SK-N-SH treated with all-trans-retinoic acid at 6 μM for 48 hours (cell line): ENCODE results near the gene CBLL2.
"Not testable (repeated sequence)": the region's sequence is repeated elsewhere in the genome, so short reads cannot be mapped to it uniquely, and the experiment has no call there.

Experiments used
- ATAC-seq: fragments of 200-7000 bp; cut with Tn5 transposase; 3 replicates; pipeline ENCODE4 v1.9.1; 2020; ENCODE audit warnings: mild to moderate bottlenecking, moderate library complexity
- ARNTL ChIP-seq: fragments of 450-650 bp; formaldehyde crosslinking; IDR thresholded peaks from 2 replicates; pipeline ENCODE4 v1.5.0; 2020; ENCODE audit warnings: low read depth, mild to moderate bottlenecking, moderate library complexity, borderline replicate concordance
- BACH2 ChIP-seq: fragments of 250-450 bp; sonication (Bioruptor Pico); IDR thresholded peaks from 2 replicates; pipeline ENCODE4 v1.9.0; 2021; ENCODE audit warnings: mild to moderate bottlenecking, borderline replicate concordance
- CREB5 ChIP-seq: fragments of 250-450 bp; sonication (Bioruptor Pico); IDR thresholded peaks from 2 replicates; pipeline ENCODE4 v1.5.1; 2020; ENCODE audit warnings: low read depth, mild to moderate bottlenecking, moderate library complexity
- CSDC2 ChIP-seq: fragments of 250-450 bp; sonication (Bioruptor Pico); IDR thresholded peaks from 2 replicates; pipeline ENCODE4 v1.5.0; 2020; ENCODE audit warnings: mild to moderate bottlenecking, moderate library complexity
- CSRNP3 ChIP-seq: fragments of 250-450 bp; sonication (Bioruptor Pico); IDR thresholded peaks from 2 replicates; pipeline ENCODE4 v1.5.1; 2021; ENCODE audit warnings: mild to moderate bottlenecking, moderate library complexity
- ESRRG ChIP-seq: fragments of 250-450 bp; sonication (Bioruptor Pico); IDR thresholded peaks from 2 replicates; pipeline ENCODE4 v1.6.1; 2021; ENCODE audit warnings: mild to moderate bottlenecking
- GLIS3 ChIP-seq: fragments of 250-450 bp; sonication (Bioruptor Pico); IDR thresholded peaks from 2 replicates; pipeline ENCODE4 v1.5.0; 2020; ENCODE audit warnings: mild to moderate bottlenecking, moderate library complexity
- ISL1 ChIP-seq: fragments of 250-450 bp; sonication (Bioruptor Pico); IDR thresholded peaks from 2 replicates; pipeline ENCODE4 v2.1.2; 2022; ENCODE audit warnings: mild to moderate bottlenecking, moderate library complexity
- POU6F1 ChIP-seq: fragments of 250-450 bp; sonication (Bioruptor Pico); IDR thresholded peaks from 2 replicates; pipeline ENCODE4 v1.8.0; 2021; ENCODE audit warnings: low read depth, mild to moderate bottlenecking, moderate library complexity, borderline replicate concordance
- PPARA ChIP-seq: fragments of 250-450 bp; sonication (Bioruptor Pico); IDR thresholded peaks from 2 replicates; pipeline ENCODE4 v1.5.0; 2020; ENCODE audit warnings: mild to moderate bottlenecking, borderline replicate concordance
- RARB ChIP-seq: fragments of 250-450 bp; sonication (Bioruptor Pico); IDR thresholded peaks from 2 replicates; pipeline ENCODE4 v1.8.0; 2021; ENCODE audit warnings: mild to moderate bottlenecking, moderate library complexity
- SNAI2 ChIP-seq: fragments of 250-450 bp; sonication (Bioruptor Pico); IDR thresholded peaks from 2 replicates; pipeline ENCODE4 v1.5.0; 2020; ENCODE audit warnings: mild to moderate bottlenecking, moderate library complexity
- TCF4 ChIP-seq: fragments of 250-450 bp; sonication (Bioruptor Pico); IDR thresholded peaks from 2 replicates; pipeline ENCODE4 v1.8.0; 2021; ENCODE audit warnings: mild to moderate bottlenecking, moderate library complexity, borderline replicate concordance
- ZC3H10 ChIP-seq: fragments of 250-450 bp; sonication (Bioruptor Pico); IDR thresholded peaks from 2 replicates; pipeline ENCODE4 v1.5.1; 2021; ENCODE audit warnings: mild to moderate bottlenecking, moderate library complexity
- ZFP30 ChIP-seq: fragments of 450-650 bp; formaldehyde crosslinking; IDR thresholded peaks from 2 replicates; pipeline ENCODE4 v1.5.0; 2022; ENCODE audit warnings: mild to moderate bottlenecking, moderate library complexity
- ZNF8 ChIP-seq: fragments of 450-650 bp; formaldehyde crosslinking; IDR thresholded peaks from 2 replicates; pipeline ENCODE4 v1.5.0; 2020; ENCODE audit warnings: mild to moderate bottlenecking, moderate library complexity
- TF ChIP-seq, protein P1 (sequence below): fragments of 250-450 bp; sonication (Bioruptor Pico); IDR thresholded peaks from 2 replicates; pipeline ENCODE4 v1.8.0; 2020; ENCODE audit warnings: mild to moderate bottlenecking, moderate library complexity, borderline replicate concordance
- TF ChIP-seq, protein P2 (sequence below): fragments of 250-450 bp; sonication (Bioruptor Pico); IDR thresholded peaks from 2 replicates; pipeline ENCODE4 v1.5.0; 2020; ENCODE audit warnings: mild to moderate bottlenecking, moderate library complexity

The CBLL2 gene

GRCh38 chrX:22276781-22277180 lies 4.1 kb downstream of the CBLL2 start:
- no peak for TF ChIP-seq CSRNP3 (CRISPR knock-in tag)
- TF ChIP-seq ISL1 (CRISPR knock-in tag): no peak
- no peak for TF ChIP-seq PPARA
- TF ChIP-seq TCF4 (CRISPR knock-in tag): no peak
- no peak for TF ChIP-seq GLIS3 (CRISPR knock-in tag)
- no peak for TF ChIP-seq ZFP30
- TF ChIP-seq, protein P1, sequence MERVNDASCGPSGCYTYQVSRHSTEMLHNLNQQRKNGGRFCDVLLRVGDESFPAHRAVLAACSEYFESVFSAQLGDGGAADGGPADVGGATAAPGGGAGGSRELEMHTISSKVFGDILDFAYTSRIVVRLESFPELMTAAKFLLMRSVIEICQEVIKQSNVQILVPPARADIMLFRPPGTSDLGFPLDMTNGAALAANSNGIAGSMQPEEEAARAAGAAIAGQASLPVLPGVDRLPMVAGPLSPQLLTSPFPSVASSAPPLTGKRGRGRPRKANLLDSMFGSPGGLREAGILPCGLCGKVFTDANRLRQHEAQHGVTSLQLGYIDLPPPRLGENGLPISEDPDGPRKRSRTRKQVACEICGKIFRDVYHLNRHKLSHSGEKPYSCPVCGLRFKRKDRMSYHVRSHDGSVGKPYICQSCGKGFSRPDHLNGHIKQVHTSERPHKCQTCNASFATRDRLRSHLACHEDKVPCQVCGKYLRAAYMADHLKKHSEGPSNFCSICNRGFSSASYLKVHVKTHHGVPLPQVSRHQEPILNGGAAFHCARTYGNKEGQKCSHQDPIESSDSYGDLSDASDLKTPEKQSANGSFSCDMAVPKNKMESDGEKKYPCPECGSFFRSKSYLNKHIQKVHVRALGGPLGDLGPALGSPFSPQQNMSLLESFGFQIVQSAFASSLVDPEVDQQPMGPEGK: no peak
- TF ChIP-seq ESRRG (CRISPR knock-in tag): no peak
- TF ChIP-seq SNAI2 (CRISPR knock-in tag): no peak
- no peak for TF ChIP-seq RARB (CRISPR knock-in tag)
- TF ChIP-seq ZC3H10 (CRISPR knock-in tag): no peak
- no peak for ATAC-seq

DNA sequence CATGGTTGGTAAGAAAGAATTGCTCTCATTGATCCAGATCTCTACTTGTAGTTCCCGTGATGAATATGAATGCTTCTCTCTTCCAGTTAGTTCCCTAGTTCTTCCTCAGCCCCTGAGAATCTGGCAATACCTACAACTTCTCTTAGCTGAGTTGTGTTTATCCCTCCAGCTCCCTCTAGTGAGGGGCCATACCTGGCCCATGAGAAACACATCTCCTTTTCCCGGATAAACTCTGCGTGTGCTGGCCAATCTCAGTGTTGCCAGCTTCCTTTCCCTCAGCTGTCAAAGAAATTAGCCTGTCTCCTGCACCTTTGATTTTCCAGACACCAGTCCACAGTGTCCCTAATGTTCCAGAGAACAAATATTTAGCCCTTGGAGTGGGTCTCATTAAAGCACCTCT lies 5.7 kb downstream of the CBLL2 start:
- peak; percentile 66 for ATAC-seq
- TF ChIP-seq GLIS3 (CRISPR knock-in tag): no peak
- TF ChIP-seq ZFP30: no peak
- TF ChIP-seq ZC3H10 (CRISPR knock-in tag): no peak
- no peak for TF ChIP-seq CSDC2
- TF ChIP-seq ZNF8: no peak
- no peak for TF ChIP-seq ESRRG (CRISPR knock-in tag)
- TF ChIP-seq CREB5 (CRISPR knock-in tag): no peak
- TF ChIP-seq ARNTL (CRISPR knock-in tag): no peak
- no peak for TF ChIP-seq ISL1 (CRISPR knock-in tag)
- TF ChIP-seq POU6F1 (CRISPR knock-in tag): no peak
- TF ChIP-seq, protein P2, sequence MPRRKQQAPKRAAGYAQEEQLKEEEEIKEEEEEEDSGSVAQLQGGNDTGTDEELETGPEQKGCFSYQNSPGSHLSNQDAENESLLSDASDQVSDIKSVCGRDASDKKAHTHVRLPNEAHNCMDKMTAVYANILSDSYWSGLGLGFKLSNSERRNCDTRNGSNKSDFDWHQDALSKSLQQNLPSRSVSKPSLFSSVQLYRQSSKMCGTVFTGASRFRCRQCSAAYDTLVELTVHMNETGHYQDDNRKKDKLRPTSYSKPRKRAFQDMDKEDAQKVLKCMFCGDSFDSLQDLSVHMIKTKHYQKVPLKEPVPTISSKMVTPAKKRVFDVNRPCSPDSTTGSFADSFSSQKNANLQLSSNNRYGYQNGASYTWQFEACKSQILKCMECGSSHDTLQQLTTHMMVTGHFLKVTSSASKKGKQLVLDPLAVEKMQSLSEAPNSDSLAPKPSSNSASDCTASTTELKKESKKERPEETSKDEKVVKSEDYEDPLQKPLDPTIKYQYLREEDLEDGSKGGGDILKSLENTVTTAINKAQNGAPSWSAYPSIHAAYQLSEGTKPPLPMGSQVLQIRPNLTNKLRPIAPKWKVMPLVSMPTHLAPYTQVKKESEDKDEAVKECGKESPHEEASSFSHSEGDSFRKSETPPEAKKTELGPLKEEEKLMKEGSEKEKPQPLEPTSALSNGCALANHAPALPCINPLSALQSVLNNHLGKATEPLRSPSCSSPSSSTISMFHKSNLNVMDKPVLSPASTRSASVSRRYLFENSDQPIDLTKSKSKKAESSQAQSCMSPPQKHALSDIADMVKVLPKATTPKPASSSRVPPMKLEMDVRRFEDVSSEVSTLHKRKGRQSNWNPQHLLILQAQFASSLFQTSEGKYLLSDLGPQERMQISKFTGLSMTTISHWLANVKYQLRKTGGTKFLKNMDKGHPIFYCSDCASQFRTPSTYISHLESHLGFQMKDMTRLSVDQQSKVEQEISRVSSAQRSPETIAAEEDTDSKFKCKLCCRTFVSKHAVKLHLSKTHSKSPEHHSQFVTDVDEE (CRISPR knock-in tag): no peak
- TF ChIP-seq SNAI2 (CRISPR knock-in tag): no peak
- TF ChIP-seq BACH2 (CRISPR knock-in tag): no peak
- TF ChIP-seq TCF4 (CRISPR knock-in tag): no peak
- TF ChIP-seq PPARA: no peak
- TF ChIP-seq RARB (CRISPR knock-in tag): no peak
- TF ChIP-seq, protein P1: no peak

- not testable (repeated sequence) for ATAC-seq
Observed at GRCh38 chrX:22289209-22289608, 16.5 kb downstream of the CBLL2 start.
